K562 (cell line): Measurements from ENCODE around the gene LAPTM5. TPM values are rescaled to one million over a fixed set of nuclear protein-coding genes. Genes with fewer than 3 reads are reported as not detected.

Experiments used
- ARID2 ChIP-seq: fragments of 450-650 bp; IDR thresholded peaks from 2 replicates; pipeline ENCODE4 v1.6.1; 2017; ENCODE audit warnings: antibody characterized with exemption, mild to moderate bottlenecking
- CBX2 ChIP-seq: fragments of 200-600 bp; sonication (generic); IDR thresholded peaks from one replicate; pipeline ENCODE4 v1.6.1; 2012; ENCODE audit warnings: mild to moderate bottlenecking, low read length, inconsistent platforms; ENCODE audit not compliant: insufficient read depth, poor library complexity, severe bottlenecking
- DMBX1 ChIP-seq: fragments of 250-450 bp; sonication (Bioruptor Pico); IDR thresholded peaks from 2 replicates; pipeline ENCODE4 v1.8.0; 2022; ENCODE audit warnings: inconsistent platforms, mild to moderate bottlenecking, moderate library complexity, borderline replicate concordance
- HLTF ChIP-seq: fragments of 450-650 bp; IDR thresholded peaks from 2 replicates; pipeline ENCODE4 v1.6.1; 2016
- NFRKB ChIP-seq: fragments of 450-650 bp; IDR thresholded peaks from 2 replicates; pipeline ENCODE4 v1.6.1; 2016; ENCODE audit warnings: low read depth
- ZNF766 ChIP-seq: fragments of 200-800 bp; sonication (Bioruptor generic); conservative IDR thresholded peaks from 2 replicates; pipeline ENCODE4 v1.6.1; 2016; ENCODE audit warnings: missing genetic modification characterization, missing compliant biosample characterization
- polyA plus RNA-seq, 8 experiments: library from polyadenylated mRNA; depleted of rRNA in 4 of 8; stranded (reverse) in 5 of 8; unstranded in 3 of 8; fragments of >200 nt; fragmentation: Nextera tagmentation in 2 of 8; fragmentation: Illumina TruSeq in 1 of 8; extraction: Ambion mirVana in 2 of 8; extraction: Trizol in 1 of 8; gene quantifications; 2 replicates each; pipeline versions ENCODE4 v1.2.1 to v1.2.3, GENCODE V29; 2011 to 2014; ENCODE audit warnings: inconsistent platforms in 1 of 8, missing spikeins in 1 of 8
- total RNA-seq, 7 experiments: library from RNA; depleted of rRNA in 6 of 7; stranded (reverse); fragments of >200 nt in 6 of 7; fragmentation: Illumina TruSeq in 2 of 7; extraction: Trizol in 2 of 7; gene quantifications; 2 replicates each; pipeline versions ENCODE4 v1.2.1 to v1.2.3, GENCODE V29; 2011 to 2021; ENCODE audit warnings: low replicate concordance in 1 of 7
- TF ChIP-seq, protein P1 (sequence below): IDR thresholded peaks from 3 replicates; pipeline ENCODE4 v1.6.1; 2011; ENCODE audit warnings: borderline replicate concordance, mild to moderate bottlenecking, moderate library complexity; ENCODE audit not compliant: insufficient read length; ENCODE audit errors: extremely low read depth
- TF ChIP-seq, protein P2 (sequence below): fragments of 250-450 bp; sonication (Bioruptor Pico); IDR thresholded peaks from 2 replicates; pipeline ENCODE4 v1.5.0; 2020; ENCODE audit warnings: mild to moderate bottlenecking
- TF ChIP-seq, protein P3 (sequence below): fragments of 250-450 bp; sonication (Bioruptor Pico); IDR thresholded peaks from 2 replicates; pipeline ENCODE4 v1.4.0; 2020; ENCODE audit warnings: mild to moderate bottlenecking, moderate library complexity
- TF ChIP-seq, protein P4 (sequence below): fragments of 450-650 bp; IDR thresholded peaks from 2 replicates; pipeline ENCODE4 v1.6.1; 2018; ENCODE audit not compliant: partially characterized antibody
- TF ChIP-seq, protein P5 (sequence below): fragments of 250-450 bp; sonication (Bioruptor Pico); IDR thresholded peaks from 2 replicates; pipeline ENCODE4 v1.8.0; 2022; ENCODE audit warnings: moderate library complexity, mild to moderate bottlenecking, inconsistent platforms
- TF ChIP-seq, protein P6 (sequence below), 2 experiments: fragments of 450-650 bp; IDR thresholded peaks; 2 replicates each; pipeline ENCODE4 v1.6.1; 2016

LAPTM5 gene
- total and polyA plus RNA-seq, 9 of the 15 experiments (the other 6 are each of a cell fraction or from before 2014, with no cell fraction given) = 2.4 to 47.3 (median 20.3) TPM

DNA sequence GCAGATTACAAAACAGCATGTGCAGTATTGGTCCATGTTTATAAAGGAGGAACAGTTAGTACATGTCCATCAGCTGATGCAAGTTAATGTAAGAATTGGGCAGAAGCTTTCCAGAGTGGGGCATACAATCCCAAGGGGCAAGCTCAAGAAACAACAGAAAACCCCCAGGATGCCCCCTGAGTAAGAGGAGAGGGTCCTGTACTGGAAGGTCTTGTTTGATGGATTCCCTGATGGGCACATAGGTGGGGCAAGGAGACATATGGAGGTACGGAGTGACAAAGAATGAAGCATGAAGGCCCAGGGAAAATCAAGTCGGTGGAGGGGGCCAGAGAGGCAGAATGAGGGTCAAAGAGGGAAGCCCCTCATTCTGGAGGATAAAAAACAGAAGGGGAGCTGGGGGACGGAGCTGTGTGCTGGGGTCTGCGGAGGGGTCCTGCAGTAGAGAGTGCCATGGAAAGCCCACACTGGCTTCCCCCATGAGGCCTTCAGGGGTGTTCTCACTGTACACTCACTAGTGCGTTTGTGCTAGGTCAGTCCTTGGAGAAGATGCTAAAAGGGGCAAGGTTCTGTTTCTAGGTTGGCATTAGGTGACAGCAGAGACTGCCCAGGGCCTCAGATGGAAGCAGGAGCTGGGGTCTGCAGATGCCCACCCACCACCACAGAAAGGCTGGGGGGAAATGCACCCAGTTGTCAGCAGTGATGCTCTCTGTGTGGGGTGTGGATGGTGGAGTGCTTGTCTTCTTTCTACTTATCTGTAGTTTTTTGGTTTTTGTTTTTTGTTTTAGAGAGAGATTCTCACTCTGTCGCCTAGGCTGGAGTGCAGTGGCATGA is 21.7 kb downstream of the LAPTM5 start (continued):
- TF ChIP-seq, protein P1, sequence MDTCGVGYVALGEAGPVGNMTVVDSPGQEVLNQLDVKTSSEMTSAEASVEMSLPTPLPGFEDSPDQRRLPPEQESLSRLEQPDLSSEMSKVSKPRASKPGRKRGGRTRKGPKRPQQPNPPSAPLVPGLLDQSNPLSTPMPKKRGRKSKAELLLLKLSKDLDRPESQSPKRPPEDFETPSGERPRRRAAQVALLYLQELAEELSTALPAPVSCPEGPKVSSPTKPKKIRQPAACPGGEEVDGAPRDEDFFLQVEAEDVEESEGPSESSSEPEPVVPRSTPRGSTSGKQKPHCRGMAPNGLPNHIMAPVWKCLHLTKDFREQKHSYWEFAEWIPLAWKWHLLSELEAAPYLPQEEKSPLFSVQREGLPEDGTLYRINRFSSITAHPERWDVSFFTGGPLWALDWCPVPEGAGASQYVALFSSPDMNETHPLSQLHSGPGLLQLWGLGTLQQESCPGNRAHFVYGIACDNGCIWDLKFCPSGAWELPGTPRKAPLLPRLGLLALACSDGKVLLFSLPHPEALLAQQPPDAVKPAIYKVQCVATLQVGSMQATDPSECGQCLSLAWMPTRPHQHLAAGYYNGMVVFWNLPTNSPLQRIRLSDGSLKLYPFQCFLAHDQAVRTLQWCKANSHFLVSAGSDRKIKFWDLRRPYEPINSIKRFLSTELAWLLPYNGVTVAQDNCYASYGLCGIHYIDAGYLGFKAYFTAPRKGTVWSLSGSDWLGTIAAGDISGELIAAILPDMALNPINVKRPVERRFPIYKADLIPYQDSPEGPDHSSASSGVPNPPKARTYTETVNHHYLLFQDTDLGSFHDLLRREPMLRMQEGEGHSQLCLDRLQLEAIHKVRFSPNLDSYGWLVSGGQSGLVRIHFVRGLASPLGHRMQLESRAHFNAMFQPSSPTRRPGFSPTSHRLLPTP = no peak
- TF ChIP-seq NFRKB (no peak), HLTF (no peak), ARID2 (no peak), ZNF766 (peak; percentile 54; the same call in 1 of the 2 replicates), CBX2 (no peak), DMBX1 (CRISPR knock-in tag) (peak; percentile 87; the same call in 1 of the 2 replicates)
- TF ChIP-seq, protein P2, sequence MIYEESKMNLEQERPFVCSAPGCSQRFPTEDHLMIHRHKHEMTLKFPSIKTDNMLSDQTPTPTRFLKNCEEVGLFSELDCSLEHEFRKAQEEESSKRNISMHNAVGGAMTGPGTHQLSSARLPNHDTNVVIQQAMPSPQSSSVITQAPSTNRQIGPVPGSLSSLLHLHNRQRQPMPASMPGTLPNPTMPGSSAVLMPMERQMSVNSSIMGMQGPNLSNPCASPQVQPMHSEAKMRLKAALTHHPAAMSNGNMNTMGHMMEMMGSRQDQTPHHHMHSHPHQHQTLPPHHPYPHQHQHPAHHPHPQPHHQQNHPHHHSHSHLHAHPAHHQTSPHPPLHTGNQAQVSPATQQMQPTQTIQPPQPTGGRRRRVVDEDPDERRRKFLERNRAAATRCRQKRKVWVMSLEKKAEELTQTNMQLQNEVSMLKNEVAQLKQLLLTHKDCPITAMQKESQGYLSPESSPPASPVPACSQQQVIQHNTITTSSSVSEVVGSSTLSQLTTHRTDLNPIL (CRISPR knock-in tag) = no peak
- TF ChIP-seq, protein P3, sequence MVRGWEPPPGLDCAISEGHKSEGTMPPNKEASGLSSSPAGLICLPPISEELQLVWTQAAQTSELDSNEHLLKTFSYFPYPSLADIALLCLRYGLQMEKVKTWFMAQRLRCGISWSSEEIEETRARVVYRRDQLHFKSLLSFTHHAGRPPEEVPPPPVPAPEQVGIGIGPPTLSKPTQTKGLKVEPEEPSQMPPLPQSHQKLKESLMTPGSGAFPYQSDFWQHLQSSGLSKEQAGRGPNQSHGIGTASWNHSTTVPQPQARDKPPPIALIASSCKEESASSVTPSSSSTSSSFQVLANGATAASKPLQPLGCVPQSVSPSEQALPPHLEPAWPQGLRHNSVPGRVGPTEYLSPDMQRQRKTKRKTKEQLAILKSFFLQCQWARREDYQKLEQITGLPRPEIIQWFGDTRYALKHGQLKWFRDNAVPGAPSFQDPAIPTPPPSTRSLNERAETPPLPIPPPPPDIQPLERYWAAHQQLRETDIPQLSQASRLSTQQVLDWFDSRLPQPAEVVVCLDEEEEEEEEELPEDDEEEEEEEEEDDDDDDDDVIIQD = no peak
- TF ChIP-seq, protein P4, sequence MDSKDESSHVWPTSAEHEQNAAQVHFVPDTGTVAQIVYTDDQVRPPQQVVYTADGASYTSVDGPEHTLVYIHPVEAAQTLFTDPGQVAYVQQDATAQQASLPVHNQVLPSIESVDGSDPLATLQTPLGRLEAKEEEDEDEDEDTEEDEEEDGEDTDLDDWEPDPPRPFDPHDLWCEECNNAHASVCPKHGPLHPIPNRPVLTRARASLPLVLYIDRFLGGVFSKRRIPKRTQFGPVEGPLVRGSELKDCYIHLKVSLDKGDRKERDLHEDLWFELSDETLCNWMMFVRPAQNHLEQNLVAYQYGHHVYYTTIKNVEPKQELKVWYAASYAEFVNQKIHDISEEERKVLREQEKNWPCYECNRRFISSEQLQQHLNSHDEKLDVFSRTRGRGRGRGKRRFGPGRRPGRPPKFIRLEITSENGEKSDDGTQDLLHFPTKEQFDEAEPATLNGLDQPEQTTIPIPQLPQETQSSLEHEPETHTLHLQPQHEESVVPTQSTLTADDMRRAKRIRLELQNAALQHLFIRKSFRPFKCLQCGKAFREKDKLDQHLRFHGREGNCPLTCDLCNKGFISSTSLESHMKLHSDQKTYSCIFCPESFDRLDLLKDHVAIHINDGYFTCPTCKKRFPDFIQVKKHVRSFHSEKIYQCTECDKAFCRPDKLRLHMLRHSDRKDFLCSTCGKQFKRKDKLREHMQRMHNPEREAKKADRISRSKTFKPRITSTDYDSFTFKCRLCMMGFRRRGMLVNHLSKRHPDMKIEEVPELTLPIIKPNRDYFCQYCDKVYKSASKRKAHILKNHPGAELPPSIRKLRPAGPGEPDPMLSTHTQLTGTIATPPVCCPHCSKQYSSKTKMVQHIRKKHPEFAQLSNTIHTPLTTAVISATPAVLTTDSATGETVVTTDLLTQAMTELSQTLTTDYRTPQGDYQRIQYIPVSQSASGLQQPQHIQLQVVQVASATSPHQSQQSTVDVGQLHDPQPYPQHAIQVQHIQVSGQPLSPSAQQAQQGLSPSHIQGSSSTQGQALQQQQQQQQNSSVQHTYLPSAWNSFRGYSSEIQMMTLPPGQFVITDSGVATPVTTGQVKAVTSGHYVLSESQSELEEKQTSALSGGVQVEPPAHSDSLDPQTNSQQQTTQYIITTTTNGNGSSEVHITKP = no peak
- TF ChIP-seq, protein P5, sequence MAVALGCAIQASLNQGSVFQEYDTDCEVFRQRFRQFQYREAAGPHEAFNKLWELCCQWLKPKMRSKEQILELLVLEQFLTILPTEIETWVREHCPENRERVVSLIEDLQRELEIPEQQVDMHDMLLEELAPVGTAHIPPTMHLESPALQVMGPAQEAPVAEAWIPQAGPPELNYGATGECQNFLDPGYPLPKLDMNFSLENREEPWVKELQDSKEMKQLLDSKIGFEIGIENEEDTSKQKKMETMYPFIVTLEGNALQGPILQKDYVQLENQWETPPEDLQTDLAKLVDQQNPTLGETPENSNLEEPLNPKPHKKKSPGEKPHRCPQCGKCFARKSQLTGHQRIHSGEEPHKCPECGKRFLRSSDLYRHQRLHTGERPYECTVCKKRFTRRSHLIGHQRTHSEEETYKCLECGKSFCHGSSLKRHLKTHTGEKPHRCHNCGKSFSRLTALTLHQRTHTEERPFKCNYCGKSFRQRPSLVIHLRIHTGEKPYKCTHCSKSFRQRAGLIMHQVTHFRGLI (CRISPR knock-in tag) = peak; percentile 66; the same call in 1 of the 2 replicates
- TF ChIP-seq, protein P6, sequence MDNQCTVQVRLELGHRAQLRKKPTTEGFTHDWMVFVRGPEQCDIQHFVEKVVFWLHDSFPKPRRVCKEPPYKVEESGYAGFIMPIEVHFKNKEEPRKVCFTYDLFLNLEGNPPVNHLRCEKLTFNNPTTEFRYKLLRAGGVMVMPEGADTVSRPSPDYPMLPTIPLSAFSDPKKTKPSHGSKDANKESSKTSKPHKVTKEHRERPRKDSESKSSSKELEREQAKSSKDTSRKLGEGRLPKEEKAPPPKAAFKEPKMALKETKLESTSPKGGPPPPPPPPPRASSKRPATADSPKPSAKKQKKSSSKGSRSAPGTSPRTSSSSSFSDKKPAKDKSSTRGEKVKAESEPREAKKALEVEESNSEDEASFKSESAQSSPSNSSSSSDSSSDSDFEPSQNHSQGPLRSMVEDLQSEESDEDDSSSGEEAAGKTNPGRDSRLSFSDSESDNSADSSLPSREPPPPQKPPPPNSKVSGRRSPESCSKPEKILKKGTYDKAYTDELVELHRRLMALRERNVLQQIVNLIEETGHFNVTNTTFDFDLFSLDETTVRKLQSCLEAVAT (IDR thresholded peaks at IDR 0.05) = no peak
